ENCODE measurements around the gene WDR48. TPM values are rescaled to one million over a fixed set of nuclear protein-coding genes. Genes with fewer than 3 reads are reported as not detected.
A peak's percentile ranks its signal among the peaks of the same experiment; 100 is the strongest.

The WDR48 gene
- polyA plus RNA-seq, 1 donor (not counting 4 experiments of a cell fraction or from before 2014, with no cell fraction given), result 29.7 TPM

DNA sequence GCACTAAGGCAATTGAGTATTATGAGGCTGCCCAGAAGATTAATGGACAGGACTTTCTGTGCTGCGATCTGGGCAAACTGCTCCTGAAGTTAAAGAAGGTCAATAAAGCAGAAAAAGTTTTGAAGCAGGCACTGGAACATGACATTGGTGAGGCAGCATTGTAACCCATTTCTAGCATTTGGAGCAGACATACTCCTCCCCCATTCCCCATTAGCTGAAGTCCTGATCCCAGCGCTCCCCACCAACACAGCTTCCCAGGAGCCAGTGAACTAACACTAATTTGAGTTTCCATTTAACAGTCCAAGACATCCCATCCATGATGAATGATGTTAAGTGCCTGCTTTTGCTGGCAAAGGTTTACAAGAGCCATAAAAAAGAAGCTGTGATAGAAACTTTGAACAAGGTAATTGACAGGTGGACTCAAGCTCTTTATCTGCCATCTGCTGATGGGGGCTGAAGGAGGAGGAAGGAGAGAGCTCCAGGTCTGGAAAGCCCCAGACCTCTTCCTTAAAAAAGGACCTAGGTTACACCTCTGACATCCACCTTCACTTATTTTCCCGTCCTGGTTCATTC is 79.0 kb downstream of the WDR48 start:
- no peak overlapping the region for H3K27ac ChIP-seq (ENCODE audit: control insufficient read depth, insufficient read depth, low read length)
- dilution Hi-C loops (cut with MboI; ENCODE audit: extremely low pct_ligation_motif_present, low sequenced_read_pairs), result no loop called here
- no peaks in the 10 kb centered on the region for H3K9me1 ChIP-seq (ENCODE audit: control insufficient read depth, extremely low read depth, insufficient read depth, low read length)
- no peaks in the 10 kb centered on the region for H3K79me2 ChIP-seq (ENCODE audit: control insufficient read depth, insufficient read depth, low read length)
- peaks cover 22% of the 10 kb centered on the region for H3K4me1 ChIP-seq (ENCODE audit: control insufficient read depth, extremely low read depth, insufficient read depth, low read length)
- no peaks in the 10 kb centered on the region for H3K36me3 ChIP-seq (ENCODE audit: control insufficient read depth in 2 of 2, extremely low read depth in 1 of 2, insufficient read depth in 2 of 2, low read length in 2 of 2)
- no peak overlapping the region for H3K9ac ChIP-seq (ENCODE audit: control insufficient read depth, extremely low read depth, insufficient read depth, low read length)
- H3K9me3 ChIP-seq (ENCODE audit: control insufficient read depth, low read depth, low read length), result no peaks in the 10 kb centered on the region
- H3K27me3 ChIP-seq (ENCODE audit: control insufficient read depth, extremely low read depth, insufficient read depth, low read length), result no peaks in the 10 kb centered on the region
- no peak overlapping the region for H3K4me3 ChIP-seq (ENCODE audit: control insufficient read depth in 2 of 3, extremely low read depth in 1 of 3, insufficient read depth in 2 of 3, low read depth in 1 of 3, low read length in 3 of 3)
- no peak overlapping the region for H3K4me2 ChIP-seq (ENCODE audit: control insufficient read depth, extremely low read depth, insufficient read depth, low read depth, low read length)
- no peaks in the 10 kb centered on the region for H4K20me1 ChIP-seq (ENCODE audit: control insufficient read depth, extremely low read depth, insufficient read depth, low read length)
- TF ChIP-seq, protein P1, sequence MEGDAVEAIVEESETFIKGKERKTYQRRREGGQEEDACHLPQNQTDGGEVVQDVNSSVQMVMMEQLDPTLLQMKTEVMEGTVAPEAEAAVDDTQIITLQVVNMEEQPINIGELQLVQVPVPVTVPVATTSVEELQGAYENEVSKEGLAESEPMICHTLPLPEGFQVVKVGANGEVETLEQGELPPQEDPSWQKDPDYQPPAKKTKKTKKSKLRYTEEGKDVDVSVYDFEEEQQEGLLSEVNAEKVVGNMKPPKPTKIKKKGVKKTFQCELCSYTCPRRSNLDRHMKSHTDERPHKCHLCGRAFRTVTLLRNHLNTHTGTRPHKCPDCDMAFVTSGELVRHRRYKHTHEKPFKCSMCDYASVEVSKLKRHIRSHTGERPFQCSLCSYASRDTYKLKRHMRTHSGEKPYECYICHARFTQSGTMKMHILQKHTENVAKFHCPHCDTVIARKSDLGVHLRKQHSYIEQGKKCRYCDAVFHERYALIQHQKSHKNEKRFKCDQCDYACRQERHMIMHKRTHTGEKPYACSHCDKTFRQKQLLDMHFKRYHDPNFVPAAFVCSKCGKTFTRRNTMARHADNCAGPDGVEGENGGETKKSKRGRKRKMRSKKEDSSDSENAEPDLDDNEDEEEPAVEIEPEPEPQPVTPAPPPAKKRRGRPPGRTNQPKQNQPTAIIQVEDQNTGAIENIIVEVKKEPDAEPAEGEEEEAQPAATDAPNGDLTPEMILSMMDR (optimal IDR thresholded peaks at IDR 0.05 in 1 of 3, IDR thresholded peaks at IDR 0.05 in 1 of 3, conservative IDR thresholded peaks at IDR 0.05 in 1 of 3; ENCODE audit: extremely low read depth in 1 of 3, insufficient read depth in 2 of 3, low read length in 3 of 3), result no peak
- no peak for TF ChIP-seq EZH2 (IDR thresholded peaks at IDR 0.05; ENCODE audit: low read length)
- DNase-seq (ENCODE audit: low read depth, low spot score), result no peak
- FAIRE-seq, result no peak
- H2AFZ ChIP-seq (ENCODE audit: control insufficient read depth, low read length), result no peak overlapping the region

DNA sequence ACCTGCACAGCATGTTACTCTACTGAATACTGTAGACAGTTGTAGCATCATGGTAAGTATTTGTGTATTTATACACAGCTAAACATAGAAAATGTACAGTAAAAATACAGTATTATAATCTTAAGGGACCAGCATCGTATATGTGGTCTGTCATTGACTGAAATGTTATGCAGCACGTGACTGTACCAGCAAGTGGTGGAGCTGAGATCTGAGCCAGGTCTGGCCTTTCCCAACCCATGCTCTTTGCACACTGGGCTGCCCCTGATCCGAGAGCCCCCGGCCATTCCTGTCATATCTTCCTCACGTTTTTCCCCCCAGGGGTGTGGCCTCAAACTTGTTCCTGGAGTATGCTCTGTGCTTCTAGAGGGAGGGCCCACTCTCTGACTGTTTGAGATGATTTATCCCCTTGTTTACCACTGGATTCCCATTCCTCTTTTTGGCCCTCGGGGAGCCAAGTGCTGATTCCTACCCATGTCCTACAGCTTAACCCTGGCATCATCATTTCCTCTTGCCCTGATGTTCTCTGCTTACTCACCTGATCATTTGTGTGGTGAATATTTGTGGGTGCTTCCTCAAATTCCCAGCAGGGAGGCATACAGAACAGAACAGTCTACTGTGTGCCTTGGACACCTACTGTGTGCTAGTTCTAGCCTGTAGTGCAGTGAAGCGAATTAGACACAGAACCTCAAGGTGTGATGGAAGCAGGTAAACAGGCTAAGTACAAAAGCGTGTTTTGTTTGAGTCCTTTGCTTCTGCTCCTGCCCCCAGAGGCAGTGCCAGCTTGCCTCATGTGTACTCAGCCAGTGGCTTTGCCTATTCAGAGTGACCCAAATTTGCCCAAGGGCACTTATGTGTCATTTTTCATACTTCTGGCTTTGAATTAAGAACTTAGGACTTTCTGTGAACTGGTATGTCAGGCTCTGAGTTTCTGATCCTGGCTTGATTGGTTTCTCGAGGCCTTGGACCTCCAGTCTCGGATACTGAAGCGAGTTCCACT is 80.6 kb downstream of the WDR48 start:
- no peaks in the 10 kb centered on the region for H4K20me1 ChIP-seq (ENCODE audit: control insufficient read depth, extremely low read depth, insufficient read depth, low read length)
- DNase-seq (ENCODE audit: low read depth, low spot score) (no peak), FAIRE-seq (peak; percentile 80)
- TF ChIP-seq, protein P1 (optimal IDR thresholded peaks at IDR 0.05 in 1 of 3, IDR thresholded peaks at IDR 0.05 in 1 of 3, conservative IDR thresholded peaks at IDR 0.05 in 1 of 3; ENCODE audit: extremely low read depth in 1 of 3, insufficient read depth in 2 of 3, low read length in 3 of 3), result no peak
- no peak for TF ChIP-seq EZH2 (IDR thresholded peaks at IDR 0.05; ENCODE audit: low read length)
- no peaks in the 10 kb centered on the region for H3K9me3 ChIP-seq (ENCODE audit: control insufficient read depth, low read depth, low read length)
- no peaks in the 10 kb centered on the region for H3K27me3 ChIP-seq (ENCODE audit: control insufficient read depth, extremely low read depth, insufficient read depth, low read length)
- H3K79me2 ChIP-seq (ENCODE audit: control insufficient read depth, insufficient read depth, low read length), result no peaks in the 10 kb centered on the region
- no peak overlapping the region for H3K4me2 ChIP-seq (ENCODE audit: control insufficient read depth, extremely low read depth, insufficient read depth, low read depth, low read length)
- dilution Hi-C loops (cut with MboI; ENCODE audit: extremely low pct_ligation_motif_present, low sequenced_read_pairs), result no loop called here
- H3K4me1 ChIP-seq (ENCODE audit: control insufficient read depth, extremely low read depth, insufficient read depth, low read length), result peaks cover 11% of the 10 kb centered on the region
- no peak overlapping the region for H3K9ac ChIP-seq (ENCODE audit: control insufficient read depth, extremely low read depth, insufficient read depth, low read length)
- H3K4me3 ChIP-seq (ENCODE audit: control insufficient read depth in 2 of 3, extremely low read depth in 1 of 3, insufficient read depth in 2 of 3, low read depth in 1 of 3, low read length in 3 of 3), result no peak overlapping the region
- H3K9me1 ChIP-seq (ENCODE audit: control insufficient read depth, extremely low read depth, insufficient read depth, low read length), result no peaks in the 10 kb centered on the region
- H2AFZ ChIP-seq (ENCODE audit: control insufficient read depth, low read length), result no peak overlapping the region
- H3K36me3 ChIP-seq (ENCODE audit: control insufficient read depth in 2 of 2, extremely low read depth in 1 of 2, insufficient read depth in 2 of 2, low read length in 2 of 2), result no peaks in the 10 kb centered on the region
- H3K27ac ChIP-seq (ENCODE audit: control insufficient read depth, insufficient read depth, low read length), result no peak overlapping the region
